K562 (cell line): ENCODE data around the gene DNAH17. TPM values are rescaled to one million over a fixed set of nuclear protein-coding genes. Genes with fewer than 3 reads are reported as not detected.

Source experiments
- ATAC-seq: fragments of 200-7000 bp; cut with Tn5 transposase; 3 replicates; pipeline ENCODE4 v1.9.1; 2020; ENCODE audit warnings: moderate library complexity
- BruUV-seq: library from RNA; stranded (reverse); fragments of 400-500 nt; replicated peaks from 2 replicates; lab custom pipeline; 2021; lab: Mats Ljungman, UMichigan
- CTCF ChIA-PET: fragments of 300-600 bp; formaldehyde crosslinking; extraction: SDS; loops from one replicate; lab custom pipeline; 2021; ENCODE audit warnings: low intra/inter-chr PET ratio; lab: Yijun Ruan, JAX
- POLR2A ChIA-PET: fragments of 300-600, 350-650 bp; sonication (Branson Sonifier 250); formaldehyde crosslinking; extraction: SDS; loops from one replicate; lab custom pipeline; 2021; ENCODE audit warnings: antibody characterized with exemption, inconsistent platforms; lab: Yijun Ruan, JAX
- DNase-seq, 4 experiments: peaks; one replicate each; pipeline versions ENCODE4 v3.0.0 to v3.0.0-alpha.2; 2011 to 2018; ENCODE audit warnings: low spot score in 3 of 4, mixed read lengths in 3 of 4; ENCODE audit errors: extremely low read depth in 1 of 4
- FAIRE-seq: peaks from 2 replicates; lab custom pipeline; 2011; peaks lifted over from hg19 to GRCh38; lab: Jason Lieb, UNC
- H2AFZ ChIP-seq: 2 replicates; pipeline ENCODE4 v1.6.0; 2011; ENCODE audit warnings: low read depth, low read length, control low read depth, inconsistent platforms
- H3K27ac ChIP-seq: fragments of 200-600 bp; 3 replicates; pipeline ENCODE4 v1.8.0; 2011; ENCODE audit warnings: low read depth, mild to moderate bottlenecking, control low read depth, inconsistent platforms, low read length, moderate library complexity, mixed read lengths; ENCODE audit errors: extremely low read depth
- H3K27me3 ChIP-seq, 2 experiments: fragments of 300-600 bp in 1 of 2; 2 replicates in 1 of 2; 3 replicates in 1 of 2; pipeline versions ENCODE4 v1.6.0 to v1.8.0; 2011; ENCODE audit warnings: inconsistent platforms in 2 of 2, low read length in 2 of 2, mild to moderate bottlenecking in 1 of 2, mixed read lengths in 1 of 2, moderate library complexity in 1 of 2; ENCODE audit not compliant: control insufficient read depth in 2 of 2, insufficient read depth in 2 of 2
- H3K36me3 ChIP-seq: fragments of 300-600 bp; 3 replicates; pipeline ENCODE4 v1.8.0; 2011; ENCODE audit warnings: mild to moderate bottlenecking, low read length, inconsistent platforms; ENCODE audit not compliant: control insufficient read depth, insufficient read depth
- H3K4me1 ChIP-seq, 2 experiments: fragments of 200-600 bp in 1 of 2; replicated peaks in 1 of 2; 2 replicates in 1 of 2; 3 replicates in 1 of 2; pipeline versions ENCODE4 v1.5.1 to v1.8.0; 2011; ENCODE audit warnings: inconsistent platforms in 2 of 2, low read length in 2 of 2, mild to moderate bottlenecking in 1 of 2, mixed read lengths in 1 of 2, moderate library complexity in 1 of 2; ENCODE audit not compliant: control insufficient read depth in 2 of 2, insufficient read depth in 2 of 2
- H3K4me2 ChIP-seq: 2 replicates; pipeline ENCODE4 v1.6.1; 2011; ENCODE audit warnings: low read length, control low read depth, inconsistent platforms, mixed read lengths; ENCODE audit not compliant: insufficient read depth
- H3K4me3 ChIP-seq: fragments of 200-600 bp; sonication (generic), shearing (Covaris generic); 2 replicates; pipeline ENCODE4 v1.5.1; 2016; ENCODE audit warnings: control low read depth, inconsistent platforms
- H3K79me2 ChIP-seq: fragments of 200-600 bp; 3 replicates; pipeline ENCODE4 v1.8.0; 2011; ENCODE audit warnings: low read length, inconsistent platforms; ENCODE audit not compliant: control insufficient read depth, insufficient read depth
- H3K9ac ChIP-seq, 2 experiments: 2 replicates each; pipeline versions ENCODE4 v1.6.0 to v1.6.1; 2011; ENCODE audit warnings: low read depth in 2 of 2, low read length in 2 of 2, control low read depth in 1 of 2, inconsistent platforms in 1 of 2, mild to moderate bottlenecking in 1 of 2, mixed read lengths in 1 of 2; ENCODE audit not compliant: insufficient read depth in 1 of 2
- H3K9me1 ChIP-seq: one replicate; pipeline ENCODE4 v1.6.0; 2011; ENCODE audit warnings: inconsistent platforms, mild to moderate bottlenecking, low read length, moderate library complexity; ENCODE audit not compliant: control insufficient read depth, insufficient read depth
- H3K9me3 ChIP-seq: replicated peaks from 2 replicates; pipeline ENCODE4 v1.5.1; 2011; ENCODE audit warnings: low read depth, low read length, inconsistent platforms; ENCODE audit not compliant: control insufficient read depth, insufficient read depth
- H4K20me1 ChIP-seq: replicated peaks from 2 replicates; pipeline ENCODE4 v1.6.1; 2011; ENCODE audit warnings: low read length, inconsistent platforms, mixed read lengths; ENCODE audit not compliant: control insufficient read depth, insufficient read depth
- BDP1 ChIP-seq: IDR thresholded peaks from 3 replicates; pipeline ENCODE4 v1.6.1; 2011; ENCODE audit not compliant: insufficient read length, insufficient read depth
- CBX5 ChIP-seq: IDR thresholded peaks from 2 replicates; pipeline ENCODE4 v1.6.1; 2014; ENCODE audit warnings: low read depth, borderline replicate concordance
- FOXJ2 ChIP-seq: fragments of 200-800 bp; sonication (Bioruptor generic); IDR thresholded peaks from 2 replicates; pipeline ENCODE4 v1.6.1; 2016; ENCODE audit warnings: missing genetic modification characterization, missing compliant biosample characterization
- FOXM1 ChIP-seq, 2 experiments: fragments of 450-650 bp in 1 of 2; sonication (generic) in 1 of 2; formaldehyde crosslinking in 1 of 2; IDR thresholded peaks; 2 replicates each; pipeline versions ENCODE4 v1.6.1 to v1.9.0; 2017 to 2022; ENCODE audit warnings: low read depth in 2 of 2, mild to moderate bottlenecking in 2 of 2, missing genetic modification reagents in 1 of 2, moderate library complexity in 1 of 2
- MYBL2 ChIP-seq, 2 experiments: fragments of 450-650 bp in 1 of 2; sonication (generic) in 1 of 2; formaldehyde crosslinking in 1 of 2; IDR thresholded peaks; 2 replicates each; pipeline versions ENCODE4 v1.6.1 to v1.8.1; 2017 to 2022; ENCODE audit warnings: borderline replicate concordance in 1 of 2, inconsistent platforms in 1 of 2, low read depth in 1 of 2, mild to moderate bottlenecking in 1 of 2, missing genetic modification reagents in 1 of 2, moderate library complexity in 1 of 2
- RAD51 ChIP-seq: fragments of 450-650 bp; IDR thresholded peaks from 2 replicates; pipeline ENCODE4 v1.7.1; 2016; ENCODE audit warnings: low read depth, mild to moderate bottlenecking, borderline replicate concordance
- RBM14 ChIP-seq: fragments of 200-400 bp; formaldehyde crosslinking; IDR thresholded peaks from 2 replicates; pipeline ENCODE4 v1.6.1; 2018; ENCODE audit warnings: low read depth, mild to moderate bottlenecking, low read length, moderate library complexity, borderline replicate concordance; ENCODE audit not compliant: insufficient read depth
- TAL1 ChIP-seq: fragments of 450-650 bp; IDR thresholded peaks from 2 replicates; pipeline ENCODE4 v1.6.1; 2016; ENCODE audit warnings: mild to moderate bottlenecking
- ZNF175 ChIP-seq: fragments of 200-800 bp; sonication (Bioruptor generic); IDR thresholded peaks from 2 replicates; pipeline ENCODE4 v1.6.1; 2016; ENCODE audit warnings: low read depth, mild to moderate bottlenecking, missing genetic modification characterization, missing compliant biosample characterization
- WGBS: fragments of 100-300 bp; shearing (Covaris generic); methylation state at CpG from one replicate; pipeline ENCODE4 v1.1.6; 2016; ENCODE audit warnings: low coverage, mixed read lengths; ENCODE audit not compliant: insufficient coverage; ENCODE audit errors: missing lambda C conversion rate; 5-methylcytosine and 5-hydroxymethylcytosine counted together
- in situ Hi-C: fragments of 300-500 bp; cut with MboI; formaldehyde crosslinking; loops from 4 replicates; pipeline ENCODE4 v1.15.0; 2018; ENCODE audit warnings: inconsistent platforms, mixed read lengths
- intact Hi-C: fragments of 100-400 bp; cut with micrococcal nuclease; formaldehyde crosslinking; loops from 2 replicates; pipeline ENCODE4 v1.14.2; 2022
- polyA plus RNA-seq, 8 experiments: library from polyadenylated mRNA; depleted of rRNA in 4 of 8; stranded (reverse) in 5 of 8; unstranded in 3 of 8; fragments of >200 nt; fragmentation: Nextera tagmentation in 2 of 8; fragmentation: Illumina TruSeq in 1 of 8; extraction: Ambion mirVana in 2 of 8; extraction: Trizol in 1 of 8; gene quantifications; 2 replicates each; pipeline versions ENCODE4 v1.2.1 to v1.2.3, GENCODE V29; 2011 to 2014; ENCODE audit warnings: inconsistent platforms in 1 of 8, missing spikeins in 1 of 8
- total RNA-seq, 7 experiments: library from RNA; depleted of rRNA in 6 of 7; stranded (reverse); fragments of >200 nt in 6 of 7; fragmentation: Illumina TruSeq in 2 of 7; extraction: Trizol in 2 of 7; gene quantifications; 2 replicates each; pipeline versions ENCODE4 v1.2.1 to v1.2.3, GENCODE V29; 2011 to 2021; ENCODE audit warnings: low replicate concordance in 1 of 7
- TF ChIP-seq, protein P1 (sequence below): fragments of 450-650 bp; conservative IDR thresholded peaks from 2 replicates; pipeline ENCODE4 v1.6.1; 2016; ENCODE audit warnings: missing genetic modification characterization, low read depth, mild to moderate bottlenecking, missing compliant biosample characterization, moderate library complexity
- TF ChIP-seq, protein P2 (sequence below): IDR thresholded peaks from 3 replicates; pipeline ENCODE4 v1.6.1; 2011; ENCODE audit warnings: borderline replicate concordance, mild to moderate bottlenecking; ENCODE audit not compliant: insufficient read length, insufficient read depth
- TF ChIP-seq, protein P3 (sequence below), 2 experiments: fragments of 450-650 bp in 1 of 2; sonication (generic) in 1 of 2; formaldehyde crosslinking; conservative IDR thresholded peaks; 2 replicates each; pipeline versions ENCODE4 v1.4.0 to v1.8.1; 2020 to 2022; ENCODE audit warnings: mild to moderate bottlenecking in 1 of 2, missing genetic modification reagents in 1 of 2
- TF ChIP-seq, protein P4 (sequence below): sonication (generic); formaldehyde crosslinking; IDR thresholded peaks from 2 replicates; pipeline ENCODE4 v1.8.0; 2023; ENCODE audit warnings: missing genetic modification reagents, mild to moderate bottlenecking, borderline replicate concordance

Gene DNAH17
- total and polyA plus RNA-seq, 9 of the 15 experiments (the other 6 are each of a cell fraction or from before 2014, with no cell fraction given) = under 0.01 to 0.06 (median 0.03) TPM; not detected in 5

- Histone ChIP-seq H3K27ac (no peak overlapping the region), H3K36me3 (no peaks in the 10 kb centered on the region), H3K79me2 (no peaks in the 10 kb centered on the region), H3K9me1 (no peaks in the 10 kb centered on the region), H2AFZ (no peak overlapping the region), H3K4me3 (no peak overlapping the region), H3K9me3 (no peaks in the 10 kb centered on the region), H3K4me1 (no peaks in the 10 kb centered on the region), H4K20me1 (0 out of 2 replicates have a peak, but pooled peaks cover 5% of the 10 kb centered on the region), H3K9ac (no peak overlapping the region), H3K27me3 (peaks cover 38 to 79% of the 10 kb centered on the region in 2 experiments), H3K4me2 (no peak overlapping the region)
- in situ Hi-C loops (no loop called here), intact Hi-C loops (no loop called here)
- no TSS peak for BruUV-seq
- POLR2A ChIA-PET = no interaction called here
- 6% methylated on average over 8 of the region's 8 CpGs for WGBS
- DNase-seq (no peak), FAIRE-seq (no peak), ATAC-seq (no peak)
- CTCF ChIA-PET = no interaction called here
- no peak for TF ChIP-seq FOXM1 (IDR thresholded peaks at IDR 0.05; ENCODE audit: low read depth)
- no peak for TF ChIP-seq FOXM1 (CRISPR knock-in tag; IDR thresholded peaks at IDR 0.05; ENCODE audit: low read depth)
- no peak for TF ChIP-seq FOXJ2 (tag)
- TF ChIP-seq, protein P1, sequence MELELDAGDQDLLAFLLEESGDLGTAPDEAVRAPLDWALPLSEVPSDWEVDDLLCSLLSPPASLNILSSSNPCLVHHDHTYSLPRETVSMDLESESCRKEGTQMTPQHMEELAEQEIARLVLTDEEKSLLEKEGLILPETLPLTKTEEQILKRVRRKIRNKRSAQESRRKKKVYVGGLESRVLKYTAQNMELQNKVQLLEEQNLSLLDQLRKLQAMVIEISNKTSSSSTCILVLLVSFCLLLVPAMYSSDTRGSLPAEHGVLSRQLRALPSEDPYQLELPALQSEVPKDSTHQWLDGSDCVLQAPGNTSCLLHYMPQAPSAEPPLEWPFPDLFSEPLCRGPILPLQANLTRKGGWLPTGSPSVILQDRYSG (tag) = no peak
- TF ChIP-seq, protein P2, sequence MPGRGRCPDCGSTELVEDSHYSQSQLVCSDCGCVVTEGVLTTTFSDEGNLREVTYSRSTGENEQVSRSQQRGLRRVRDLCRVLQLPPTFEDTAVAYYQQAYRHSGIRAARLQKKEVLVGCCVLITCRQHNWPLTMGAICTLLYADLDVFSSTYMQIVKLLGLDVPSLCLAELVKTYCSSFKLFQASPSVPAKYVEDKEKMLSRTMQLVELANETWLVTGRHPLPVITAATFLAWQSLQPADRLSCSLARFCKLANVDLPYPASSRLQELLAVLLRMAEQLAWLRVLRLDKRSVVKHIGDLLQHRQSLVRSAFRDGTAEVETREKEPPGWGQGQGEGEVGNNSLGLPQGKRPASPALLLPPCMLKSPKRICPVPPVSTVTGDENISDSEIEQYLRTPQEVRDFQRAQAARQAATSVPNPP = no peak
- TF ChIP-seq CBX5 = no peak
- TF ChIP-seq RAD51 = no peak
- TF ChIP-seq ZNF175 (CRISPR knock-in tag) = no peak
- TF ChIP-seq, protein P3, sequence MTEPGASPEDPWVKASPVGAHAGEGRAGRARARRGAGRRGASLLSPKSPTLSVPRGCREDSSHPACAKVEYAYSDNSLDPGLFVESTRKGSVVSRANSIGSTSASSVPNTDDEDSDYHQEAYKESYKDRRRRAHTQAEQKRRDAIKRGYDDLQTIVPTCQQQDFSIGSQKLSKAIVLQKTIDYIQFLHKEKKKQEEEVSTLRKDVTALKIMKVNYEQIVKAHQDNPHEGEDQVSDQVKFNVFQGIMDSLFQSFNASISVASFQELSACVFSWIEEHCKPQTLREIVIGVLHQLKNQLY (CRISPR knock-in tag; conservative IDR thresholded peaks at IDR 0.05) = no peak
- TF ChIP-seq MYBL2 (IDR thresholded peaks at IDR 0.05; ENCODE audit: low read depth) = no peak
- no peak for TF ChIP-seq MYBL2 (CRISPR knock-in tag; IDR thresholded peaks at IDR 0.05; ENCODE audit: borderline replicate concordance)
- TF ChIP-seq, protein P4, sequence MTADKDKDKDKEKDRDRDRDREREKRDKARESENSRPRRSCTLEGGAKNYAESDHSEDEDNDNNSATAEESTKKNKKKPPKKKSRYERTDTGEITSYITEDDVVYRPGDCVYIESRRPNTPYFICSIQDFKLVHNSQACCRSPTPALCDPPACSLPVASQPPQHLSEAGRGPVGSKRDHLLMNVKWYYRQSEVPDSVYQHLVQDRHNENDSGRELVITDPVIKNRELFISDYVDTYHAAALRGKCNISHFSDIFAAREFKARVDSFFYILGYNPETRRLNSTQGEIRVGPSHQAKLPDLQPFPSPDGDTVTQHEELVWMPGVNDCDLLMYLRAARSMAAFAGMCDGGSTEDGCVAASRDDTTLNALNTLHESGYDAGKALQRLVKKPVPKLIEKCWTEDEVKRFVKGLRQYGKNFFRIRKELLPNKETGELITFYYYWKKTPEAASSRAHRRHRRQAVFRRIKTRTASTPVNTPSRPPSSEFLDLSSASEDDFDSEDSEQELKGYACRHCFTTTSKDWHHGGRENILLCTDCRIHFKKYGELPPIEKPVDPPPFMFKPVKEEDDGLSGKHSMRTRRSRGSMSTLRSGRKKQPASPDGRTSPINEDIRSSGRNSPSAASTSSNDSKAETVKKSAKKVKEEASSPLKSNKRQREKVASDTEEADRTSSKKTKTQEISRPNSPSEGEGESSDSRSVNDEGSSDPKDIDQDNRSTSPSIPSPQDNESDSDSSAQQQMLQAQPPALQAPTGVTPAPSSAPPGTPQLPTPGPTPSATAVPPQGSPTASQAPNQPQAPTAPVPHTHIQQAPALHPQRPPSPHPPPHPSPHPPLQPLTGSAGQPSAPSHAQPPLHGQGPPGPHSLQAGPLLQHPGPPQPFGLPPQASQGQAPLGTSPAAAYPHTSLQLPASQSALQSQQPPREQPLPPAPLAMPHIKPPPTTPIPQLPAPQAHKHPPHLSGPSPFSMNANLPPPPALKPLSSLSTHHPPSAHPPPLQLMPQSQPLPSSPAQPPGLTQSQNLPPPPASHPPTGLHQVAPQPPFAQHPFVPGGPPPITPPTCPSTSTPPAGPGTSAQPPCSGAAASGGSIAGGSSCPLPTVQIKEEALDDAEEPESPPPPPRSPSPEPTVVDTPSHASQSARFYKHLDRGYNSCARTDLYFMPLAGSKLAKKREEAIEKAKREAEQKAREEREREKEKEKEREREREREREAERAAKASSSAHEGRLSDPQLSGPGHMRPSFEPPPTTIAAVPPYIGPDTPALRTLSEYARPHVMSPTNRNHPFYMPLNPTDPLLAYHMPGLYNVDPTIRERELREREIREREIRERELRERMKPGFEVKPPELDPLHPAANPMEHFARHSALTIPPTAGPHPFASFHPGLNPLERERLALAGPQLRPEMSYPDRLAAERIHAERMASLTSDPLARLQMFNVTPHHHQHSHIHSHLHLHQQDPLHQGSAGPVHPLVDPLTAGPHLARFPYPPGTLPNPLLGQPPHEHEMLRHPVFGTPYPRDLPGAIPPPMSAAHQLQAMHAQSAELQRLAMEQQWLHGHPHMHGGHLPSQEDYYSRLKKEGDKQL (CRISPR knock-in tag) = no peak
- no peak for TF ChIP-seq BDP1
- no peak for TF ChIP-seq RBM14
- no peak for TF ChIP-seq TAL1
Observed at GRCh38 chr17:78609191-78609641, 32.0 kb upstream of the DNAH17 start.
